HEK293 (cell line): ENCODE data around the gene MAF.

ENCODE experiments used
- YY1 ChIP-seq: fragments of 450-650 bp; formaldehyde crosslinking; IDR thresholded peaks from 2 replicates; pipeline ENCODE4 v1.5.1; 2018; ENCODE audit warnings: missing biosample characterization, missing genetic modification characterization
- ZBTB1 ChIP-seq: fragments of 450-650 bp; formaldehyde crosslinking; IDR thresholded peaks from 2 replicates; pipeline ENCODE4 v1.5.1; 2016; ENCODE audit warnings: missing biosample characterization, missing genetic modification characterization
- ZNF18 ChIP-seq: fragments of 450-650 bp; formaldehyde crosslinking; IDR thresholded peaks from 2 replicates; pipeline ENCODE4 v1.5.1; 2016; ENCODE audit warnings: missing biosample characterization, missing genetic modification characterization
- ZNF214 ChIP-seq: fragments of 450-650 bp; formaldehyde crosslinking; IDR thresholded peaks from 2 replicates; pipeline ENCODE4 v1.5.1; 2017; ENCODE audit warnings: missing biosample characterization, mild to moderate bottlenecking, missing genetic modification characterization, borderline replicate concordance
- ZNF558 ChIP-seq: fragments of 450-650 bp; formaldehyde crosslinking; IDR thresholded peaks from 2 replicates; pipeline ENCODE4 v1.5.1; 2016; ENCODE audit warnings: missing biosample characterization, missing genetic modification characterization
- ZNF677 ChIP-seq: fragments of 450-650 bp; IDR thresholded peaks from 2 replicates; pipeline ENCODE4 v1.5.0; 2018; ENCODE audit warnings: missing biosample characterization, mild to moderate bottlenecking, missing genetic modification characterization, moderate library complexity
- TF ChIP-seq, protein P1 (sequence below): fragments of 450-650 bp; IDR thresholded peaks from 2 replicates; pipeline ENCODE4 v1.5.1; 2018; ENCODE audit warnings: missing biosample characterization, missing genetic modification characterization
- TF ChIP-seq, protein P2 (sequence below): fragments of 450-650 bp; formaldehyde crosslinking; IDR thresholded peaks from 2 replicates; pipeline ENCODE4 v1.5.1; 2016; ENCODE audit warnings: missing biosample characterization, missing genetic modification characterization

DNA sequence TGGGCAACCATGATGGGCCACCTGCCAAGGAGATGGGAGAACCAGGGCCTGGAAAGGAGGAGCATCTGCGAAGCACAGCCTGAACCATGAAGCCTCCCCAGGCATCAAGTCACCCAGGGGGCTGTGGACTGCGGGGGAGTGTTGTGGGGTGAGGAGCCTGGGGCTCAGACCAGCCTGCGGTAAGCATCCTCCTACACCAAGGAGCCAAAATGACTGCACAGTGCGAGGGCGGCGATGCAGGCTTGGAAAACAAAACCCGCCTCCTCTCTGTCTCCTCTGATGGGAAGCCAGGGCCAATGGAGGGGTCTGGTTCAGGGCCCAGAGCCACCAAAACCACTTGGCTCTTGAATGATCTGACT, 18.1 kb upstream of the MAF start:
- TF ChIP-seq YY1 (tag by site-specific recombination): no peak
- TF ChIP-seq ZBTB1: no peak
- TF ChIP-seq, protein P1, sequence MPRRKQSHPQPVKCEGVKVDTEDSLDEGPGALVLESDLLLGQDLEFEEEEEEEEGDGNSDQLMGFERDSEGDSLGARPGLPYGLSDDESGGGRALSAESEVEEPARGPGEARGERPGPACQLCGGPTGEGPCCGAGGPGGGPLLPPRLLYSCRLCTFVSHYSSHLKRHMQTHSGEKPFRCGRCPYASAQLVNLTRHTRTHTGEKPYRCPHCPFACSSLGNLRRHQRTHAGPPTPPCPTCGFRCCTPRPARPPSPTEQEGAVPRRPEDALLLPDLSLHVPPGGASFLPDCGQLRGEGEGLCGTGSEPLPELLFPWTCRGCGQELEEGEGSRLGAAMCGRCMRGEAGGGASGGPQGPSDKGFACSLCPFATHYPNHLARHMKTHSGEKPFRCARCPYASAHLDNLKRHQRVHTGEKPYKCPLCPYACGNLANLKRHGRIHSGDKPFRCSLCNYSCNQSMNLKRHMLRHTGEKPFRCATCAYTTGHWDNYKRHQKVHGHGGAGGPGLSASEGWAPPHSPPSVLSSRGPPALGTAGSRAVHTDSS: no peak
- TF ChIP-seq, protein P2, sequence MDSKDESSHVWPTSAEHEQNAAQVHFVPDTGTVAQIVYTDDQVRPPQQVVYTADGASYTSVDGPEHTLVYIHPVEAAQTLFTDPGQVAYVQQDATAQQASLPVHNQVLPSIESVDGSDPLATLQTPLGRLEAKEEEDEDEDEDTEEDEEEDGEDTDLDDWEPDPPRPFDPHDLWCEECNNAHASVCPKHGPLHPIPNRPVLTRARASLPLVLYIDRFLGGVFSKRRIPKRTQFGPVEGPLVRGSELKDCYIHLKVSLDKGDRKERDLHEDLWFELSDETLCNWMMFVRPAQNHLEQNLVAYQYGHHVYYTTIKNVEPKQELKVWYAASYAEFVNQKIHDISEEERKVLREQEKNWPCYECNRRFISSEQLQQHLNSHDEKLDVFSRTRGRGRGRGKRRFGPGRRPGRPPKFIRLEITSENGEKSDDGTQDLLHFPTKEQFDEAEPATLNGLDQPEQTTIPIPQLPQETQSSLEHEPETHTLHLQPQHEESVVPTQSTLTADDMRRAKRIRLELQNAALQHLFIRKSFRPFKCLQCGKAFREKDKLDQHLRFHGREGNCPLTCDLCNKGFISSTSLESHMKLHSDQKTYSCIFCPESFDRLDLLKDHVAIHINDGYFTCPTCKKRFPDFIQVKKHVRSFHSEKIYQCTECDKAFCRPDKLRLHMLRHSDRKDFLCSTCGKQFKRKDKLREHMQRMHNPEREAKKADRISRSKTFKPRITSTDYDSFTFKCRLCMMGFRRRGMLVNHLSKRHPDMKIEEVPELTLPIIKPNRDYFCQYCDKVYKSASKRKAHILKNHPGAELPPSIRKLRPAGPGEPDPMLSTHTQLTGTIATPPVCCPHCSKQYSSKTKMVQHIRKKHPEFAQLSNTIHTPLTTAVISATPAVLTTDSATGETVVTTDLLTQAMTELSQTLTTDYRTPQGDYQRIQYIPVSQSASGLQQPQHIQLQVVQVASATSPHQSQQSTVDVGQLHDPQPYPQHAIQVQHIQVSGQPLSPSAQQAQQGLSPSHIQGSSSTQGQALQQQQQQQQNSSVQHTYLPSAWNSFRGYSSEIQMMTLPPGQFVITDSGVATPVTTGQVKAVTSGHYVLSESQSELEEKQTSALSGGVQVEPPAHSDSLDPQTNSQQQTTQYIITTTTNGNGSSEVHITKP (tag by site-specific recombination): no peak
- no peak for TF ChIP-seq ZNF558 (tag by site-specific recombination)
- TF ChIP-seq ZNF214 (tag by site-specific recombination): no peak
- no peak for TF ChIP-seq ZNF18
- no peak for TF ChIP-seq ZNF677
